H9 (cell line): ENCODE results near the gene TMC6. TPM values are rescaled to one million over a fixed set of nuclear protein-coding genes. Genes with fewer than 3 reads are reported as not detected.

Experiments
- DNase-seq: peaks from one replicate; pipeline ENCODE4 v3.0.0-alpha.2; 2017
- H2AFZ ChIP-seq: one replicate; pipeline ENCODE4 v1.6.1; 2013; ENCODE audit warnings: mild to moderate bottlenecking, low read length, control low read depth, moderate library complexity
- H2AK5ac ChIP-seq: 2 replicates; pipeline ENCODE4 v1.6.1; 2013; ENCODE audit warnings: low read length, control low read depth, mixed read lengths; ENCODE audit not compliant: insufficient read length
- H2BK120ac ChIP-seq: one replicate; pipeline ENCODE4 v1.6.1; 2013; ENCODE audit warnings: low read depth, mild to moderate bottlenecking, low read length, control low read depth, inconsistent platforms; ENCODE audit not compliant: poor library complexity, severe bottlenecking
- H2BK12ac ChIP-seq: 2 replicates; pipeline ENCODE4 v1.6.1; 2013; ENCODE audit warnings: low read length, control low read depth, mixed read lengths, low read depth; ENCODE audit not compliant: insufficient read length
- H2BK15ac ChIP-seq: 2 replicates; pipeline ENCODE4 v1.6.1; 2013; ENCODE audit warnings: low read depth, low read length, control low read depth
- H2BK20ac ChIP-seq: one replicate; pipeline ENCODE4 v1.6.1; 2013; ENCODE audit warnings: low read depth, mild to moderate bottlenecking, low read length, control low read depth, inconsistent platforms; ENCODE audit not compliant: poor library complexity, severe bottlenecking
- H2BK5ac ChIP-seq: 2 replicates; pipeline ENCODE4 v1.6.1; 2013; ENCODE audit warnings: low read length, control low read depth, mixed read lengths; ENCODE audit not compliant: insufficient read length
- H3K14ac ChIP-seq: 2 replicates; pipeline ENCODE4 v1.6.1; 2013; ENCODE audit warnings: low read length, control low read depth; ENCODE audit not compliant: insufficient read depth
- H3K18ac ChIP-seq: 2 replicates; pipeline ENCODE4 v1.6.1; 2013; ENCODE audit warnings: low read depth, mild to moderate bottlenecking, mixed read lengths, low read length, control low read depth; ENCODE audit not compliant: insufficient read length
- H3K23ac ChIP-seq: 2 replicates; pipeline ENCODE4 v1.6.1; 2013; ENCODE audit warnings: low read length, control low read depth, mixed read lengths, low read depth; ENCODE audit not compliant: insufficient read length
- H3K23me2 ChIP-seq: 2 replicates; pipeline ENCODE4 v1.6.1; 2013; ENCODE audit warnings: low read depth, mild to moderate bottlenecking, mixed read lengths, low read length, control low read depth; ENCODE audit not compliant: insufficient read length, poor library complexity, severe bottlenecking
- H3K27ac ChIP-seq: 2 replicates; pipeline ENCODE4 v1.5.1; 2013; ENCODE audit warnings: low read length, control low read depth, mixed read lengths, low read depth; ENCODE audit not compliant: insufficient read length
- H3K27me3 ChIP-seq: 2 replicates; pipeline ENCODE4 v1.6.1; 2013; ENCODE audit warnings: low read length, control low read depth, inconsistent platforms; ENCODE audit not compliant: insufficient read depth
- H3K4ac ChIP-seq: 2 replicates; pipeline ENCODE4 v1.6.1; 2013; ENCODE audit warnings: low read depth, mild to moderate bottlenecking, control low read depth, inconsistent platforms, low read length, moderate library complexity
- H3K4me1 ChIP-seq: 2 replicates; pipeline ENCODE4 v1.6.1; 2013; ENCODE audit warnings: low read length, control low read depth, inconsistent platforms; ENCODE audit not compliant: insufficient read depth
- H3K4me2 ChIP-seq: 2 replicates; pipeline ENCODE4 v1.6.1; 2013; ENCODE audit warnings: low read length, control low read depth, mixed read lengths; ENCODE audit not compliant: insufficient read length, insufficient read depth
- H3K56ac ChIP-seq: 2 replicates; pipeline ENCODE4 v1.6.1; 2013; ENCODE audit warnings: low read depth, mild to moderate bottlenecking, mixed read lengths, low read length, control low read depth; ENCODE audit not compliant: insufficient read length
- H3K79me1 ChIP-seq: 2 replicates; pipeline ENCODE4 v1.6.1; 2013; ENCODE audit warnings: low read depth, mild to moderate bottlenecking, moderate library complexity, low read length, control low read depth, inconsistent platforms; ENCODE audit not compliant: insufficient read depth, poor library complexity, severe bottlenecking
- H3K79me2 ChIP-seq: 2 replicates; pipeline ENCODE4 v1.6.1; 2013; ENCODE audit warnings: low read length, control low read depth, inconsistent platforms; ENCODE audit not compliant: insufficient read depth
- H3K9ac ChIP-seq: 2 replicates; pipeline ENCODE4 v1.6.1; 2013; ENCODE audit warnings: low read length, control low read depth, mixed read lengths; ENCODE audit not compliant: insufficient read length; ENCODE audit errors: extremely low read depth
- H3K9me3 ChIP-seq: one replicate; pipeline ENCODE4 v1.6.1; 2013; ENCODE audit warnings: low read depth, low read length, inconsistent platforms; ENCODE audit not compliant: control insufficient read depth
- H3T11ph ChIP-seq: one replicate; pipeline ENCODE4 v1.6.1; 2013; ENCODE audit warnings: mild to moderate bottlenecking, low read length, control low read depth, inconsistent platforms
- H4K20me1 ChIP-seq: one replicate; pipeline ENCODE4 v1.6.1; 2013; ENCODE audit not compliant: control insufficient read depth, insufficient read length, insufficient read depth
- H4K5ac ChIP-seq: 2 replicates; pipeline ENCODE4 v1.6.1; 2013; ENCODE audit warnings: low read depth, mild to moderate bottlenecking, mixed read lengths, low read length, control low read depth; ENCODE audit not compliant: insufficient read length
- H4K8ac ChIP-seq: replicated peaks from 2 replicates; pipeline ENCODE4 v1.6.1; 2013; ENCODE audit warnings: low read length, control low read depth, mixed read lengths, low read depth; ENCODE audit not compliant: insufficient read length
- H4K91ac ChIP-seq: 2 replicates; pipeline ENCODE4 v1.6.1; 2013; ENCODE audit warnings: low read depth, mild to moderate bottlenecking, moderate library complexity, mixed read lengths, low read length, control low read depth; ENCODE audit not compliant: insufficient read length
- H3K27ac Mint-ChIP-seq, 3 experiments: 2 replicates in 2 of 3; 3 replicates in 1 of 3; pipeline ENCODE4 v1.8.0; 2020 to 2021; ENCODE audit warnings: mixed read lengths in 3 of 3, mild to moderate bottlenecking in 1 of 3, moderate library complexity in 1 of 3
- H3K27me3 Mint-ChIP-seq: 2 replicates; pipeline ENCODE4 v1.8.0; 2021; ENCODE audit warnings: low read depth, mild to moderate bottlenecking, moderate library complexity, mixed read lengths
- H3K36me3 Mint-ChIP-seq, 3 experiments: 2 replicates in 2 of 3; 3 replicates in 1 of 3; pipeline ENCODE4 v1.8.0; 2020 to 2021; ENCODE audit warnings: low read depth in 3 of 3, mixed read lengths in 3 of 3; ENCODE audit not compliant: insufficient read depth in 1 of 3
- H3K4me1 Mint-ChIP-seq, 2 experiments: 2 replicates each; pipeline ENCODE4 v1.8.0; 2020; ENCODE audit warnings: mixed read lengths in 2 of 2
- H3K4me3 Mint-ChIP-seq, 2 experiments: 2 replicates in 1 of 2; 3 replicates in 1 of 2; pipeline ENCODE4 v1.8.0; 2020 to 2021; ENCODE audit warnings: mild to moderate bottlenecking in 2 of 2, mixed read lengths in 2 of 2, moderate library complexity in 1 of 2
- H3K9me3 Mint-ChIP-seq, 2 experiments: 2 replicates in 1 of 2; 3 replicates in 1 of 2; pipeline ENCODE4 v1.8.0; 2020; ENCODE audit warnings: mild to moderate bottlenecking in 2 of 2, mixed read lengths in 2 of 2, moderate library complexity in 1 of 2
- CTCF ChIP-seq: fragments of 200-600 bp; sonication (generic); conservative IDR thresholded peaks from 3 replicates; pipeline ENCODE4 v1.8.0; 2021; ENCODE audit warnings: antibody characterized with exemption, mild to moderate bottlenecking
- WGBS: extraction: QIAGEN DNeasy Blood & Tissue Kit; methylation state at CpG from one replicate; pipeline ENCODE4 v1.1.7; 2013; ENCODE audit warnings: missing lambda C conversion rate, low lambda C conversion rate, mixed read lengths; ENCODE audit not compliant: insufficient read length; ENCODE audit errors: extremely low coverage; 5-methylcytosine and 5-hydroxymethylcytosine counted together
- total RNA-seq: library from RNA; stranded (reverse); gene quantifications from 2 replicates; pipeline ENCODE4 v1.2.1, GENCODE V29; 2021

Gene TMC6
- total RNA-seq, 1 experiment from 2014 or later = 86.8 TPM

GRCh38 chr17:78107976-78108725, 20.4 kb downstream of the TMC6 start:
- Mint-ChIP-seq H3K27ac (peak overlapping the region; percentile 25 to 62 (median 34); a peak in 2 of 7 replicates), H3K4me3 (no peak overlapping the region), H3K4me1 (peaks cover 7 to 8% of the 10 kb centered on the region in 2 experiments; a peak in 3 of 4 replicates), H3K36me3 (peaks cover 8 to 40% (median 26%) of the 10 kb centered on the region in 3 experiments), H3K27me3 (no peaks in the 10 kb centered on the region; the same call in 1 of the 2 replicates), H3K9me3 (no peaks in the 10 kb centered on the region)
- Histone ChIP-seq H2BK5ac (no peak overlapping the region), H3K4me2 (no peak overlapping the region), H3K9me3 (no peaks in the 10 kb centered on the region), H4K5ac (no peak overlapping the region), H2AFZ (no peak overlapping the region), H3K9ac (no peak overlapping the region), H3K79me1 (no peaks in the 10 kb centered on the region), H3K23ac (no peak overlapping the region), H3K14ac (no peak overlapping the region), H4K20me1 (no peaks in the 10 kb centered on the region), H2BK12ac (no peak overlapping the region), H2AK5ac (no peak overlapping the region), H3K27ac (no peak overlapping the region), H3K23me2 (no peaks in the 10 kb centered on the region), H4K91ac (no peak overlapping the region), H4K8ac (no peak overlapping the region), H3K4me1 (no peaks in the 10 kb centered on the region), H3K4ac (no peak overlapping the region), H2BK20ac (no peak overlapping the region), H3K79me2 (no peaks in the 10 kb centered on the region), H2BK120ac (no peak overlapping the region), H3K56ac (no peak overlapping the region), H3T11ph (no peak overlapping the region), H2BK15ac (no peak overlapping the region), H3K27me3 (no peaks in the 10 kb centered on the region), H3K18ac (no peak overlapping the region)
- WGBS = no CpG with 5 or more reads among the region's 21 CpGs
- DNase-seq = no peak
- TF ChIP-seq CTCF = no peak
